HG02938 (cell line): ENCODE results near the gene TNFRSF6B.
A peak's percentile ranks its signal among the peaks of the same experiment; 100 is the strongest.
"Not testable (repeated sequence)": the region's sequence is repeated elsewhere in the genome, so short reads cannot be mapped to it uniquely, and the experiment has no call there.

Experiments
- ATAC-seq: cut with Tn5 transposase; IDR thresholded peaks from one replicate; pipeline ENCODE4 v1.9.1; 2021; ENCODE audit warnings: mild to moderate bottlenecking, moderate library complexity; ENCODE audit not compliant: unreplicated experiment

Gene TNFRSF6B, protein sequence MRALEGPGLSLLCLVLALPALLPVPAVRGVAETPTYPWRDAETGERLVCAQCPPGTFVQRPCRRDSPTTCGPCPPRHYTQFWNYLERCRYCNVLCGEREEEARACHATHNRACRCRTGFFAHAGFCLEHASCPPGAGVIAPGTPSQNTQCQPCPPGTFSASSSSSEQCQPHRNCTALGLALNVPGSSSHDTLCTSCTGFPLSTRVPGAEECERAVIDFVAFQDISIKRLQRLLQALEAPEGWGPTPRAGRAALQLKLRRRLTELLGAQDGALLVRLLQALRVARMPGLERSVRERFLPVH

DNA sequence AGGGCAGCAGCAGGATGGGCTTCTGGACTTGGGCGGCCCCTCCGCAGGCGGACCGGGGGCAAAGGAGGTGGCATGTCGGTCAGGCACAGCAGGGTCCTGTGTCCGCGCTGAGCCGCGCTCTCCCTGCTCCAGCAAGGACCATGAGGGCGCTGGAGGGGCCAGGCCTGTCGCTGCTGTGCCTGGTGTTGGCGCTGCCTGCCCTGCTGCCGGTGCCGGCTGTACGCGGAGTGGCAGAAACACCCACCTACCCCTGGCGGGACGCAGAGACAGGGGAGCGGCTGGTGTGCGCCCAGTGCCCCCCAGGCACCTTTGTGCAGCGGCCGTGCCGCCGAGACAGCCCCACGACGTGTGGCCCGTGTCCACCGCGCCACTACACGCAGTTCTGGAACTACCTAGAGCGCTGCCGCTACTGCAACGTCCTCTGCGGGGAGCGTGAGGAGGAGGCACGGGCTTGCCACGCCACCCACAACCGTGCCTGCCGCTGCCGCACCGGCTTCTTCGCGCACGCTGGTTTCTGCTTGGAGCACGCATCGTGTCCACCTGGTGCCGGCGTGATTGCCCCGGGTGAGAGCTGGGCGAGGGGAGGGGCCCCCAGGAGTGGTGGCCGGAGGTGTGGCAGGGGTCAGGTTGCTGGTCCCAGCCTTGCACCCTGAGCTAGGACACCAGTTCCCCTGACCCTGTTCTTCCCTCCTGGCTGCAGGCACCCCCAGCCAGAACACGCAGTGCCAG lies at the start of gene TNFRSF6B:
Gene TNFRSF6B, plus strand, starts transcription at position 25 of the 729 bp plus-strand sequence. Its CDS starts 116 bp downstream, at position 141.
- no peak for ATAC-seq

DNA sequence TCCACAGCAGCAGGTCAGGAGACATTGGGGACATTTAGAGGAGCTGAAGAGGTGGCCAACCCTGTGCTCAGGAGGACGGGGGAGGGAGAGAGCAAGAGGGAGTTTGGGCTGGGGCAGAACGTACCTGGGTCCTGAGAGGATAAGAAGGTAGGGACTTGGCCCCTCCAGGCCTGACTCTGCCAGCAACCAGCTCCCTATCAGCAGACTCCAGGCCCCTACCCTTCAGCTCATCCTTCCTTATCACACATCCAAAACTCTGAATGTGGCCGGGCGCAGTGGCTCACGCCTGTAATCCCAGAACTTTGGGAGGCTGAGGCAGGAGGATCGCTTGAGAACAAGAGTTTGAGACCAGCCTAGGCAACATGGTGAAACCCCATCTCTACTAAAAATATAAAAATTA lies 48.3 kb upstream of the TNFRSF6B start:
- no peak for ATAC-seq

DNA sequence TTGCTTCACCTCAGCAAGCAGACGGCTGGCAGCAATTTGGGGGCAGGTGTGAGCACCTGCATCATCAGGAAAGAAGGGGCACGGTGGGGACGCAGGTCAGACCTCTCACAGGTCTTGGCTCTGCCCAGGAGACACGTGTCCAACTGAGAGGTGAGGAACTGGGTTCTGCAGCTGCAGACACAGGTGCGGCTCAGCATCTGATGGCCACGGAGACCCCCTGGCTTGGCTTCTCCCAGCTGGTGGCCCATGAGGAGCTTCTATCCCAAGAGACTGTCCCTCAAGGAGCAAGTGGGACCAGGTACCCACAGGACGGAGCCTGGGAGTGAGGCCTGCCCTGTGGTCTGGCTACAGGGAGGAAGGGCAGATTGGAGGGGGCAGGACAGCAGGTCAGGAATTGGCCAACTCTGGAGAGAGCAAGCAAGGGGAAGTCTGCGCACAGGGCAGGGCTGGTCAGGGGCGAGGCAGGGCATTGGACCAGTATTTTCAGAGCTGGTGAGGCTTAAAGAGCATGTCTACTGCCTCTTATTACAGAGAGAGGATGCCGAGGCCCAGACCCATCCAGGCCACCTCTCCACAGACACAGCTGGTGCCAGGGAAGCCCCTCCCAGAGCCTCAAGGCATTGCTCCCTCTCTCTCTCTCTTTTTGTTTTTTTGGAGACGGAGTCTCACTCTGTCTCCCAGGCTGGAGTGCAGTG lies 47.4 kb upstream of the TNFRSF6B start:
- ATAC-seq, result no peak

DNA sequence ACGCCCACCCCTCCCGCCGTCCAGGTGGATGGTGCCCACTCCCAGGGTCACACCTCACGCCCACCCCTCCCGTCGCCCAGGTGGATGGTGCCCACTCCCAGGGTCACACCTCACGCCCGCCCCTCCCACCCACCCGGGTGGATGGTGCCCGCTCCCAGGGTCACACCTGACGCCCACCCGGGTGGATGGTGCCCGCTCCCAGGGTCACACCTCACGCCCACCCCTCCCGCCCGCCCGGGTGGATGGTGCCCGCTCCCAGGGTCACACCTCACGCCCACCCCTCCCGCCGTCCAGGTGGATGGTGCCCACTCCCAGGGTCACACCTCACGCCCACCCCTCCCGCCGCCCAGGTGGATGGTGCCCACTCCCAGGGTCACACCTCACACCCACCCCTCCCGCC lies 46.0 kb upstream of the TNFRSF6B start:
- ATAC-seq, result not testable (repeated sequence)

DNA sequence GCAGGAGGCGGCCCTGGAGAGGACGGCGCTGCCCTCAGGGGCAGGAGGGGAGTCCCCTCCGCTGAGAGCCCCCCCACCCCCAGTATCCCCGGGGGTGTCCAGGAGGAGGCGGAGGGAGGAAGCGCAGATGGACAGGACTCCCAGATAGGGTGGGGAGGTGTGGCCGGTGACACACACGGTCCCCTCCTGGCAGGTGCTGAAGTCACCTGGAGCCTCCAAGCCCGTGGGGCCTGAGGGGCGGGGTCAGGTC lies 44.6 kb upstream of the TNFRSF6B start:
- ATAC-seq, result no peak

DNA sequence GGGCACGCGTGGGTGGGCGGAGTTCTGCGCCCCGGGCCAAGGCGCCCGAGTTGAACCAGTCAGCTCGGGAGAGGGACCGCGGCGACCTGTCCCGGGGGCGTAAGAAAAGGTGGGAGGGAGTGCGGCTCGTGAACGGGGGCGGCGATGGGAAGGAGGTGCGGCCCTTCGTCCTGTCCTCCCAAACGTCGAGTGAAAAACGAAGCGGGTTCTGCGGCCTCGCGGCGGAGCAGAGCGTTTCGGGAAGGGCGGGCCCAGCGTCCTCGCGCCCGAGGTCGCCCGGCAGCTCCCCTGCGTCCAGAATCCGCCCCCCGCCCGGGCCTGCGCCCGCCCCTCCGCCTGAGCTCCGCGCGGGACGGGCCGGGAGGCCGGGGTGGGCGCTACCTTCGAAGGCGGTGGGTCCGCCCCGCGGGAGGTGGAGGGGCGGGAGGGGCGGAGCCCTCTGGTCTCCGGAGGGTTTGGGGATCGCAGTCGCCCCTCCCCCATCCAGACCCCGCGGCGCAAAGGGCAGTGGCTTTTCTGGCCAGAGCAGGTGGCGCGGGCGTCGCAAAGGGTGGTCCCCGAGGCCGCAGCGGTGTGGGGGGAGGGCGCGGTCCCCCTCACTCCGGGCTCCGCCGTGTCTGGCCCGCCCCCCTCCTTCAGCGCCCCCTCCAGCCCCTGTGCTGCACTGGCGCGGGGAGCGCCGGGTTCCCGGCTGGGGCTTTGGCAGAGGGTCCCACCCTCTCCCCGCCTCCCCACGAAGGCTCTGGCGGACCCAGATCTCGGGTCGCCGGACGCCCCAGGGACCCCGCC lies 44.1 kb upstream of the TNFRSF6B start:
- no peak for ATAC-seq

DNA sequence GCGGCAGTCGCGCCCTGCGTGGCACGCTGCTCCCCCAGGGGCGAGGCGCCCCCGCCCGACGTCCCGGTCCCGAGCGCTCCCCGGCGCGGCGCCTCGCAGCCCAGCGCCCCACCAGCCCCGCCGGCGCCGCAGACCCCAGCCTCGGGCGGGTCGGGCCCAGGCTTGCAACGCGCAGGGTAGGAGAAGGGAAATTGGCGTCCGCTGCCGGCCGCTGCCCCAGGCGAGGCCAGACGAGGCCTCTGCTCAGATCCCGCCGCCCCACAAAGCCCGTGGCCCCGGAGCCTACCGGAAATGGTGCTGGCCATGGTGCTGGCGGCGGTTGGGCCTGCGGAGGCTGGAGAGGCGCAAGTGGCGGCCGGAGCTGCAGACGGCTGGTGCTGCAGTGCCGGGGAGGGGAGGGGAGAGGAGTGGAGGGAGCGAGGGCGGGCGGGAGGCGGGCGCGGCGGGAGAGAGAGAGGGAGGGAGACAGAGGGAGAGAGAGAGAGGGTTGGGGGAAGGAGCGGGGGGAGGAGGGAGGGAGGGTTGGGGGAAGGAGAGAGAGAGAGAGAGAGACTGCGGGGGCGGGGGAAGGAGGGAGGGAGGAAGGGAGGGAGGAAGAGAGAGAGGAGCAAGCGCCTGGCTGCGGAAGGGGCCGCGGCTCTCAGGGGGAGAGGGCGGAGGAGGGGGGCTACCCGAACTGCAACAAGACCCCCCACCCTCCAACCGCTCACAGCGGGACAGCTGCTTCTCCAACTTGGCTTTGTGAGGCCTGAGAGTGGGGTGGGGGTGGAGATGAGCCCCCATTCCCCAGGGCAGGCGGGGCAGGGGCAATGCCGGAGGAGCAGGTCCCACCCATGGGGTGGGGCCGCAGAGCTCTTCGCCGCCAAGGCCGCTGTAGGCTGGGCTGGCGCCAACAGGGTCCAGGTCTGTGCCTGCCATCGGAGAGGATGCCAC lies 43.1 kb upstream of the TNFRSF6B start, which contains the start of gene STMN3:
Gene STMN3, minus strand, starts transcription at position 384 of the 933 bp plus-strand sequence. Its CDS starts 79 bp downstream, at position 305.
- no peak for ATAC-seq

DNA sequence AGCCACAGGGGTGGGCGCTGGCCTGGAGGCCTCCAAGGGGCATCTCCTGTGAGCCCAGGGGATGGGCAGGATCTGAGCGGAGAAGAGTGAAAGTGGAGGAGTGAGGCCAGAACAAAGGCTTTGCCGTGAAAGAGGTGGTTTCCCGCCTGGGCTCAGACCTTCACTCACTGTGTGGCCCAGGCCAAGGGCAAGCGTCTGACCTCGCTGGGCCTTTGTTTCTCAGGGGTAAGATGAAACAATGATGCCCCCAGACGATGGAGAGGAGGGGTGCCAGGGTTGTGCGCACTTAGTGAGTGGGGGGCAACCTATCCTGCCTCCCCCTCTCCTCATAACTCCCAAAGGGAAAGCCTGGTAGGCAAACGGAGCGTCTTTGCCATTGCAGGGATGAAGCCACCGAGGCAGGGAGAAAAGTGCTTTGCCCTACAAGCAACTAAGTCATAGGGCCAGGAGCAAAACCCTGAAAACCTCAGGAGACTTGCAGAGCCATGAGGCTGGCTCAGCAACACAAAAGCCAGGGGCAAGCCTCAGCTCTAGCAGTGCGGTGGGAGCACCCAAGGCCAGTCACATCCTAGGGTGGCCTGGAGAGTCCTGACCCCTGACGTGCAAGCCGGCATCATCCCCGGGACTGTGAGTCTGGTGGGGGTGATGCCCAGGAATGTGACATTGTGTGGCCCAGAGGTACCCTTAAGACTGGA lies 42.3 kb upstream of the TNFRSF6B start:
- no peak for ATAC-seq

DNA sequence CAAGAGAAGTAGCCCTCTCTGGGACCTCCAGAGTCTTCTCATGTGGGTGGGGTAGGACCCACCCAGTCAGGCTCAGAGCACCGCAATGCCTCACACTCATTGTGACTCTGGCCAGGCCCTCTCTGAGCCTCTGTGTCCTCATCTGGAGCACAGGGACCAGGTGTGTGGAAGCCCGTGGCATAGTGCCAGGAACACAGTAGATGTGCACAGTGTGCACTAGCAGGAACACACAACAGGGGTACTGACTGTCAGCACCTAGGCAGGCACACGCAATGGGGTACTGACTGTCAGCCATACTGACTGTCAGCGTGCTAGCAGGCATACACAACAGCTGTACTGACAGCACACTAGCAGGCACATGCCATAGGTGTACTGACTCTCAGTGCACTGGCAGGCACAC lies 41.2 kb upstream of the TNFRSF6B start:
- ATAC-seq, result no peak

DNA sequence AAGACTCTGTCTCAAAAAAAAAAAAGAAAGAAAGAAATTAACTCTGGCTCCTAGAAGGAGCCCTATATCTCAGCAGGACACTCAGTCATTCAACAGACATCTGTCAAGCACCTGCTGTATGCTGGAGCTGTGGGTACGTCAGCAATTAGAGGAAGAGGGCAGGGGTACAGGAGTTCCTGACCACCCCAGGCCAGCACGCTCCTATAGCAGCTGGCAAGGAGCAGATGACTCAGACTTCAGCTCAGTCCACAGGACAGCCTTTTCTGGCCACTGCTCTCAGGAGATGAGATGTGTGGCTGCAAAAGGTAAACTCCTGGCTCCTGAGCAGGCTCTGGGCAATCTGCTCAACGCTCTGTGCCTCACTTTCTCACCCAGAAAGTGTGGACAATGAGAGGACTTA lies 40.0 kb upstream of the TNFRSF6B start:
- no peak for ATAC-seq

DNA sequence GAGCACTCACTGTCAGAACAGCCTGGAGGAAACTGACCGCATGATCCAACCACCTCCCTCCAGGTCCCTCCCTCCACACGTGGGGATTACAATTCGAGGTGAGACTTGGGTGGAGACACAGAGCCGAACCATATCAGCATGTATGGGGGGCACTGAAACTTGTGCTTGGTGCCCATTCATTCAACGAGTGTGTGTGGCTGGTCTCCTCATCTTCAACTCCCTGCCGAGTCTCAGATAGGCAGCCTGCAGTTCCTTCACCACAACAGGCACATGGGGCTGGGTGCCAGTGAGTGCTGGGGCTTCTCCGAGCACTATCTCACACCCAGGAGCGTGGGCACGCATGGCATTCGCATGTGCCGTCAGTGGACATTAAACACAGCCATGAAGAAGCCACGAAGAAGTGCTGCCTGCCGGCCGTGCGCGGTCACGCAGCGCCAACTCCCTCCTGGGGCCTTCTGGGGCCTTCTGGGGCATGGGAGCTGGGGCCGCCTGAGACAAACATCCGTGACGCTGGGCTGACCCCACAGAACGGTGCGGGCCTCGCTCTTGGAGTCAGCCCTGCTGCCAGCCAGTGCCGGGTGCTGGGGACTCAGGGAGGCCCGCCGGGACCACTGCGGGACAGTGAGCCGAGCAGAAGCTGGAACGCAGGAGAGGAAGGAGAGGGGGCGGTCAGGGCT lies 39.1 kb upstream of the TNFRSF6B start:
- no peak for ATAC-seq

DNA sequence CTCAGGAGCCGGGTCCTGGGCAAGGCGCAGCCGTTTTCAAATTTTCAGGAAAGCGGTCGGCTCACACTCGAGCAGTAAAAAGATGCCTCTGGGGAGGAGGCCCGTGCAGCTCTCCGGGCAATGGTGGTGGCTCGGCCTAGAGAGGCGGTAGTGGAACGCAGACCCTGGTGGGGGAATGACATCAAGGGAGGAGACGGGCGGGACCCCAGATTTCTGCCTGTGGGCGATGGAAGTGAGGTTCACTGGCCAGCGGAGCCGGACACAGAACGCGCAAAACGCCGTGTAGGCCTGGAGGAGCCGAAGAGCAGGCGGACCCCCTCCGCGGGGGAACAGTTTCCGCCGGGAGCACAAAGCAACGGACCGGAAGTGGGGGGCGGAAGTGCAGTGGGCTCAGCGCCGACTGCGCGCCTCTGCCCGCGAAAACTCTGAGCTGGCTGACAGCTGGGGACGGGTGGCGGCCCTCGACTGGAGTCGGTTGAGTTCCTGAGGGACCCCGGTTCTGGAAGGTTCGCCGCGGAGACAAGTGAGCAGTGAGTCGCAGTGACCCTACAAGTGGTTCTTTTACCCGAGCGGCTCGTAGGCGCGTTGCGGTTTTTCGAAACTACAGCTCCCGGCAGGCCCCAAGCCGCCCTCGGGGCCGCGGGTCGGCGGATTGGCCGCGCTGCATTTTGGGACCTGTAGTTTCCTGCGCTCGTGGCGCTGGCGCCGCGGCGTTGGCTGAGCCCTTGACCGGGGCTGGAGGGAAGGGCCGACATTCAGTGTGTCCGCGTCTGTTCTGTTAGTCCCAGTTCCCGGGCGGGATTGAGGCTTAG lies 38.3 kb upstream of the TNFRSF6B start, which contains the start of gene RTEL1:
Gene RTEL1, plus strand, starts transcription at position 376 of the 812 bp plus-strand sequence. CDS start 1,091 bp downstream, outside the sequence.
- ATAC-seq, result peak; percentile 76

DNA sequence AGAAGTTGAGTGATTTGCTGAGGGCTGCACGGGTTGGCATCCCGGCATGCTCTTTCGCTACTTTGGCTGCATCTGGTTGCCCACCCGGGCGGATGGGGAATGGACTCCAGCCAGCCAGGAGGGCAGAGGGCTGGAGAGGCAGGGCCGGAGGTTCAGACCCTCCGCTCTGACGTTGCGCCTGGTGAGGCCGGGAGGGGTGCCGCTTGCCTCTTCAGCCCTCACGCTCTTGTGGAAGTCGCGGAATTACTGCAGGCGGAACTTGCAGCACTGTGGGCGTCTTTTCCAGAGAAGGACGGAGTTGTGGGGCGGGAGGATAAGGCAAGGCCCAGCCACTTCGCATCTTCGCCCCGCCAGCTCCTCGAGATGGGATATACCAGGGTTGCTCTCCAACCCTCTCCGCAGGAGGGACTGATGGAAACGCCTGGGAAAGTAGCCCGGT lies 37.7 kb upstream of the TNFRSF6B start:
- no peak for ATAC-seq

DNA sequence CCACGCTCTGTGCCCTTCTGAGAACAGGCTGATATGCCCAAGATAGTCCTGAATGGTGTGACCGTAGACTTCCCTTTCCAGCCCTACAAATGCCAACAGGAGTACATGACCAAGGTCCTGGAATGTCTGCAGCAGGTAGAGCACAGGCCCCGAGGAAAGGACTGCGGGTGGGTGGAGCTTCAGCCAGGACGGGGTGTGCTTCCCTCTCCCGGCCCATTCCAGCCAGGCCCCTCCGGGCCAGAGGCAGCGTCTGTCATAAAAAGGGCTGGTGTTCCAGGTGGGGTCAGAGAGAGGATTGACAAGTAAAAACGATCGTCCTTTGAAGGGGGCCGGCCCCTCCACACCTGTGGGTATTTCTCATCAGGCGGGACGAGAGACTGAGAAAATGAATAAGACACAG lies 37.1 kb upstream of the TNFRSF6B start:
- ATAC-seq, result no peak

DNA sequence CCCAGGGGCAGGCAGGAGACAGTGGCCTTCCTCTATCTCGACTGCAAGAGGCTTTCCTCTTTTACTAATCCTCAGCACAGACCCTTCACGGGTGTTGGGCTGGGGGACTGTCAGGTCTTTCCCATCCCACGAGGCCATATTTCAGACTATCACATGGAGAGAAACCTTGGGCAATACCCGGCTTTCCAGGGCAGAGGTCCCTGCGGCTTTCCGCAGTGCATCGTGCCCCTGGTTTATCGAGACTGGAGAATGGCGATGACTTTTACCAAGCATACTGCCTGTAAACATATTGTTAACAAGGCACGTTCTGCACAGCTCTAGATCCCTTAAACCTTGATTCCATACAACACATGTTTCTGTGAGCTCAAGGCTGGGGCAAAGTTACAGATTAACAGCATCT lies 36.3 kb upstream of the TNFRSF6B start:
- not testable (repeated sequence) for ATAC-seq

DNA sequence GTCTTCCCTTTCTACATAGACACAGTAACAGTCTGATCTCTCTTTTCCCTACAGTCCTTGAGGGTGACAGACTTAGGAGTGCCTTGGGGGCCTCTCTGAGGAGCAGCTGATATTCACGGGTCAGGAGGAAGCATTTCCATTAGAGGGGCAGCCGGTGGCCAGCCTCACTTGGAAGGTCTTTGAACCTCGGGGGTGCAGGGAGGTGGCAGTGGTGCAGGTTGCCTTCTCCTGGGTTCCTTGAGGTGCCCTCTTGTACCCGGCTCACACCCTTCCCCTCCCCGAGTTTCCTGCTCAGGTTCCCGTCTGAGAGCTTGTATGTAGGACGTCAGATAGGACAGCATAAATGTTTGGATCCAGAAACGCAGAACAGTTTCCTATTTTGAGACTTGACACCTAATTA lies 35.8 kb upstream of the TNFRSF6B start:
- ATAC-seq, result no peak

DNA sequence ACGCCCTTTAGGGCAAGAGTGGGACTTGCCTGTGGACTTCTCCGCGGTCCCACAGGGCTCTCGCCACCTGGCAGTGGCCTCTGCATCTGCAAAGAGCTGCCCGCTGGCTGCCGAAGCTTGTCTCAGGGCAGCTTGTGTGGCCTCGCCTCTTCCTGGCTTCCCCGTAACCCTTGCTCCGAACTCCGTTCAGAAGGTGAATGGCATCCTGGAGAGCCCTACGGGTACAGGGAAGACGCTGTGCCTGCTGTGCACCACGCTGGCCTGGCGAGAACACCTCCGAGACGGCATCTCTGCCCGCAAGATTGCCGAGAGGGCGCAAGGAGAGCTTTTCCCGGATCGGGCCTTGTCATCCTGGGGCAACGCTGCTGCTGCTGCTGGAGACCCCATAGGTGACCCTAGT lies 35.3 kb upstream of the TNFRSF6B start:
- no peak for ATAC-seq
